Calu3 (cell line): ENCODE results near the gene DIAPH1. TPM values are rescaled to one million over a fixed set of nuclear protein-coding genes. Genes with fewer than 3 reads are reported as not detected.

Experiments used
- BruUV-seq: library from RNA; stranded (reverse); fragments of 400-500 nt; replicated peaks from 2 replicates; lab custom pipeline; 2021; lab: Mats Ljungman, UMichigan
- CTCF ChIA-PET: fragments of 300-600 bp; sonication (Branson Sonifier 250); formaldehyde crosslinking; loops from one replicate; lab custom pipeline; 2022; ENCODE audit warnings: antibody characterized with exemption; lab: Charles Lee
- DNase-seq: peaks from one replicate; pipeline ENCODE4 v3.0.0; 2022
- H3K27ac Mint-ChIP-seq: one replicate; pipeline ENCODE4 v1.8.0; 2022; ENCODE audit warnings: mixed read lengths; ENCODE audit not compliant: unreplicated experiment
- H3K27me3 Mint-ChIP-seq: one replicate; pipeline ENCODE4 v1.8.0; 2022; ENCODE audit warnings: mixed read lengths; ENCODE audit not compliant: unreplicated experiment
- H3K36me3 Mint-ChIP-seq: one replicate; pipeline ENCODE4 v1.8.0; 2022; ENCODE audit warnings: mild to moderate bottlenecking, moderate library complexity, mixed read lengths; ENCODE audit not compliant: insufficient read depth, unreplicated experiment
- H3K4me1 Mint-ChIP-seq: one replicate; pipeline ENCODE4 v1.8.0; 2022; ENCODE audit warnings: mild to moderate bottlenecking, low read depth, mixed read lengths; ENCODE audit not compliant: unreplicated experiment
- H3K4me3 Mint-ChIP-seq: one replicate; pipeline ENCODE4 v1.8.0; 2022; ENCODE audit warnings: mild to moderate bottlenecking, low read depth, moderate library complexity, mixed read lengths; ENCODE audit not compliant: unreplicated experiment
- H3K9me3 Mint-ChIP-seq: one replicate; pipeline ENCODE4 v1.8.0; 2022; ENCODE audit warnings: low read depth, mixed read lengths; ENCODE audit not compliant: unreplicated experiment
- intact Hi-C: fragments of 100-400 bp; cut with micrococcal nuclease; formaldehyde crosslinking; loops from one replicate; pipeline ENCODE4 v1.10.0; 2022; ENCODE audit not compliant: unreplicated experiment
- total RNA-seq: library from RNA; stranded (reverse); gene quantifications from 2 replicates; pipeline ENCODE4 v1.2.3, GENCODE V29; 2022
- TF ChIP-seq, protein P1 (sequence below): fragments of 200-600 bp; IDR thresholded peaks from one replicate; pipeline ENCODE4 v1.8.0; 2022; ENCODE audit warnings: antibody characterized with exemption; ENCODE audit not compliant: unreplicated experiment

Gene DIAPH1
- total RNA-seq, 1 experiment from 2014 or later = 219 TPM

DNA sequence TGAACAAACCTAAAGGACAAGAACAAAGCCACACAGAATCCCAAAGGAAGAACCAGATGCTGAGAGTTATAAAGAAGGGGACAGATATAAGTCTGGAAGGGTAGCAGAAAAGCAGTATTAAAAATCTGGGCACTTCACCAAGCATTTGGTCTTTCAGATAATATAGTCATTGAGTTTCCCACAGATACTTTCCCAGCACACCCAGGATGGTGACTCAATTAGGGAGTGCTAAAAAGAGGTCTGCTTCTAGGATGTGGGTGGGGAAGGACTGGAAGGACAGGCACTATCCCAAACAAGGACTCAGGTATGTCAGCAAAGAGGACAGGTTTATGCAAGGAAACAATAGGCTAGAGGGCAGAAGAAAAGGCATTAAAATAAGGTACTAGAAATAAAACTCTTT, 59.3 kb downstream of the DIAPH1 start:
- TF ChIP-seq, protein P1, sequence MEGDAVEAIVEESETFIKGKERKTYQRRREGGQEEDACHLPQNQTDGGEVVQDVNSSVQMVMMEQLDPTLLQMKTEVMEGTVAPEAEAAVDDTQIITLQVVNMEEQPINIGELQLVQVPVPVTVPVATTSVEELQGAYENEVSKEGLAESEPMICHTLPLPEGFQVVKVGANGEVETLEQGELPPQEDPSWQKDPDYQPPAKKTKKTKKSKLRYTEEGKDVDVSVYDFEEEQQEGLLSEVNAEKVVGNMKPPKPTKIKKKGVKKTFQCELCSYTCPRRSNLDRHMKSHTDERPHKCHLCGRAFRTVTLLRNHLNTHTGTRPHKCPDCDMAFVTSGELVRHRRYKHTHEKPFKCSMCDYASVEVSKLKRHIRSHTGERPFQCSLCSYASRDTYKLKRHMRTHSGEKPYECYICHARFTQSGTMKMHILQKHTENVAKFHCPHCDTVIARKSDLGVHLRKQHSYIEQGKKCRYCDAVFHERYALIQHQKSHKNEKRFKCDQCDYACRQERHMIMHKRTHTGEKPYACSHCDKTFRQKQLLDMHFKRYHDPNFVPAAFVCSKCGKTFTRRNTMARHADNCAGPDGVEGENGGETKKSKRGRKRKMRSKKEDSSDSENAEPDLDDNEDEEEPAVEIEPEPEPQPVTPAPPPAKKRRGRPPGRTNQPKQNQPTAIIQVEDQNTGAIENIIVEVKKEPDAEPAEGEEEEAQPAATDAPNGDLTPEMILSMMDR = no peak
- CTCF ChIA-PET = interaction anchor here (0.9 kb wide), 1 partner anchor 336 kb away, joined by 3 read pairs; the partner anchor contains the start of gene PCDHB14
- Mint-ChIP-seq H3K4me1 (peaks cover 40% of the 10 kb centered on the region), H3K9me3 (no peaks in the 10 kb centered on the region), H3K27me3 (no peaks in the 10 kb centered on the region), H3K4me3 (peak overlapping the region; percentile 51), H3K36me3 (peaks cover 44% of the 10 kb centered on the region), H3K27ac (peak overlapping the region; percentile 98)
- no peak for DNase-seq
- intact Hi-C loops = loop anchor here (2.0 to 10.0 kb wide), 3 partner anchors 82 to 755 kb away; partner anchors contain the start of genes PCDHA3, PCDHA4, PCDHGC3 and TAF7
- no TSS peak for BruUV-seq

DNA sequence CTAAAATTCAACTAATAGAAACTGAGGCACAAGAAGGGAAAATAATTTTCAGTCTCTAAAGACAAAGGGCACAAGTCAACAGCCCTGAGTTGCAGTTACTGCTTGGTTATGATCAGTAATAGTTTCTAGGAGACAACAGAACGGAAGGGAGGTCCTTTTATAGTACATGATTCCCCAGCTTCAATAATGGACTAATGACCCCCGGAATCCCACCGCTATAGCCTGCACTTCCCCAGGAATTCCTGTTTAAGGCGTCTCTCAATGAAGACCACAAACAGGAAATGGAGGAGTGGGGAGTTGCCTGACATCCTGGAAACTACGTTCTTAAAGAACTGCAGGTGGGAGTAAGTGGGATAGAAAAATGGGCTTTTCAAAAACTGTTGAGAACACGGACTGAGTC, 60.6 kb downstream of the DIAPH1 start:
- peaks cover 40% of the 10 kb centered on the region for H3K4me1 Mint-ChIP-seq
- TF ChIP-seq, protein P1 = peak; percentile 62
- CTCF ChIA-PET = interaction anchor here (0.9 to 2.0 kb wide), 13 partner anchors 34 to 366 kb away, joined by 3 to 28 read pairs (median 8); partner anchors contain the start of genes PCDHB10, PCDHB14, PCDHGA9 and PCDHGB5
- no peak for DNase-seq
- no peaks in the 10 kb centered on the region for H3K27me3 Mint-ChIP-seq
- peak overlapping the region; percentile 67 for H3K4me3 Mint-ChIP-seq
- intact Hi-C loops = loop anchor here (1.0 to 10.0 kb wide), 6 partner anchors 37 to 753 kb away; partner anchors contain the start of genes PCDHA3, PCDHA4, PCDHGA9 and PCDHGB7
- no TSS peak for BruUV-seq
- no peaks in the 10 kb centered on the region for H3K9me3 Mint-ChIP-seq
- peak overlapping the region; percentile 98 for H3K27ac Mint-ChIP-seq
- H3K36me3 Mint-ChIP-seq = peaks cover 46% of the 10 kb centered on the region

GRCh38 chr5:141557681-141558136, 61.1 kb downstream of the DIAPH1 start:
- H3K27me3 Mint-ChIP-seq = no peaks in the 10 kb centered on the region
- intact Hi-C loops = loop anchor here (1.0 to 10.0 kb wide), 7 partner anchors 36 to 753 kb away; partner anchors contain the start of genes PCDHA3, PCDHA4, PCDHB14 and PCDHGA9
- peak overlapping the region; percentile 98 for H3K27ac Mint-ChIP-seq
- TF ChIP-seq, protein P1 = peak; percentile 90
- CTCF ChIA-PET = interaction anchor here (0.9 to 2.0 kb wide), 13 partner anchors 33 to 365 kb away, joined by 3 to 28 read pairs (median 8); partner anchors contain the start of genes PCDHB10, PCDHB14, PCDHGA9 and PCDHGB5
- peaks cover 40% of the 10 kb centered on the region for H3K4me1 Mint-ChIP-seq
- BruUV-seq = no TSS peak
- H3K4me3 Mint-ChIP-seq = peak overlapping the region; percentile 67
- H3K36me3 Mint-ChIP-seq = peaks cover 46% of the 10 kb centered on the region
- DNase-seq = peak; percentile 91
- no peaks in the 10 kb centered on the region for H3K9me3 Mint-ChIP-seq

GRCh38 chr5:141547921-141548320, 70.9 kb downstream of the DIAPH1 start:
- intact Hi-C loops = no loop called here
- H3K4me3 Mint-ChIP-seq = no peak overlapping the region
- H3K27me3 Mint-ChIP-seq = no peaks in the 10 kb centered on the region
- no peaks in the 10 kb centered on the region for H3K4me1 Mint-ChIP-seq
- H3K9me3 Mint-ChIP-seq = peaks cover 2% of the 10 kb centered on the region
- BruUV-seq = no TSS peak
- CTCF ChIA-PET = no interaction called here
- DNase-seq = no peak
- peaks cover 26% of the 10 kb centered on the region for H3K36me3 Mint-ChIP-seq
- no peak overlapping the region for H3K27ac Mint-ChIP-seq
- TF ChIP-seq, protein P1 = no peak
